Activated CD4-positive, alpha-beta T cell treated with anti-CD3 and anti-CD28 coated beads for 4 hours (primary cell): ENCODE results near the gene TCERG1L.

ENCODE experiments used
- DNase-seq, 2 donors: peaks; one replicate each; pipeline ENCODE4 v3.0.0-alpha.2; 2020

The TCERG1L gene

DNA sequence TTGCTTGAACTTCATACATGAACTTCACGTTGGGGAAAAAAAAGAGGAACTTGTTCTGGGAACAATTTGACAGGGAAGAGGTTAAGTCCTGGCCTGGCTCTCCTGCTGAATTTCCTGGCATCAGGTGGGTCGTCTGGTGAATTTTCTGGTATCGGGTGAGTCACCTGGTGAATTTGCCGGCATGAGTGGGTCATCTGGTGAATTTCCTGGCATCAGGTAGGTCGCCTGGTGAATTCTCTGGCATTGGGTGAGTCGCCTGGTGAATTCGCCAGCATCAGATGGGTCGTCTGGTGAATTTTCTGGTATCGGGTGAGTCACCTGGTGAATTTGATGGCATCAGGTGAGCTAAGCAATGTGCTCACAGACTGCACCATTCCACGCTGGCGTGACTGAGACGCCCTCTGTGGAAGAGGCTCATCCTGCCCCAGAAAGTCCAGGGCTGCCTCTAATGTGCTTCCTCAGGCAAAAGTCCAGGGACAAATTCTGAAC lies 255.4 kb downstream of the TCERG1L start:
- DNase-seq, result no peak

DNA sequence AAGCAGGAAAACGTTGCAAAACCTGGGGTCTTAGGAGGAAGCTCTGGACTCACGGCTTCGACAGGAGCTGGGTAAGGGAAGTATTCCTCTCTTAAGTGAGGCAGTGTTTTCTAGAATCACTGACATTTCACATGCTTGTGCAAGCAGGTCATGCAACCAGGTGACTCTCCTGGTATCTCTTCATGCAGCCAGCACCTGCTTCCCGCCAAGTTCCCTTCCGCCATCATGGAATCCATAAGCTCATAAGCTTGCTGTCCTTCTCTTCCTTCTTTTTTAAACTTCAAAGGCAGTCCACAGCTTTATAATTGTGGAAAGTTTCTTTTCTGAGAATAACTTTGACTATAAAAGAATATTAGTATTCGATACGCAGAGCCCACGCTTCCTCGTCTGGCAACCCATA lies 256.1 kb downstream of the TCERG1L start:
- DNase-seq, result no peak

DNA sequence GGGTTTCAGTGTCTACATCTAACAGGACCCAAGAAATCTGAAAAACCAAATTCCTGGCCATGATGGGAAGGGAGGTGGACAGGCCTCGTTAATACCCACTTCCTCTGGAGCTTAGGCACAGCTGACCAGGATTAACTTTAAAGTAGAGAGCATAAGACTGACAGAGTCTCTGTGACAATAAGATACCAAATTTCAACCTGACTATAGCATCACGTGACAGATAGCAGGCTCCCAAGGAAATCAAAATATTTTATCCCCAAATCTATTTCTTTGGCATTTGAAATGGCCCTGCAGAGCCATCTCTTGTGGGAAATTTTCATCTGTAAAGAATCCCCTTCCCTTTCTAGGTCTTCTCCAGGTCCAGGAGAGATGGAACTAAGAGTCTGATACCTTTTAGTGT lies 258.3 kb downstream of the TCERG1L start:
- no peak for DNase-seq

DNA sequence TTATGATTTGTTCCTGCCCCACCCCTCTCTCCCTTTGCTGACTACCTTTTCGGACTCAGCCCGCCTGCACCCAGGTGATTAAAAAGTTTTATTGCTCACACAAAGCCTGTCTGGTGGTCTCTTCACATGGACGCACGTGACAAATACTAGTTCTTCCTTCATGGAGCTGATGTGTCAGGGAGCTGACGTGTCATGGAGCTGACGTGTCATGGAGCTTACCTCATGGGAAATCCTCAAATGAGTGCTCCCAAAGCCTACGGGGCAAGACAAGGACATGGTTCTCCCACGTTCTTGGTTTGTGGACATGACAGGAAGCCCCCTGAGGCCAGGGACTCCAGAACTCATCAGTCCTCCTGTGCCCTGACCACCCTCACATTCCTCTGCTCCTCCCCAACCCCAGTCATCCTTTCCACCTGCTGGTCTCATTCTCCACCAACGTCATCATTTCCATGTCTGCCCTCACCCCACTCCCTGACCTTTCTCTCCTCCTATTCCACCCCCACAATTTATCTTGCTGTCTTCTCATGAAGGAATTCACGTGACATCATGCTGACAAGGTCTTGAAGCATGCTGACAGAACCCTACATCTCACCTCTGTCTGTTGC lies 261.3 kb downstream of the TCERG1L start:
- no peak for DNase-seq

DNA sequence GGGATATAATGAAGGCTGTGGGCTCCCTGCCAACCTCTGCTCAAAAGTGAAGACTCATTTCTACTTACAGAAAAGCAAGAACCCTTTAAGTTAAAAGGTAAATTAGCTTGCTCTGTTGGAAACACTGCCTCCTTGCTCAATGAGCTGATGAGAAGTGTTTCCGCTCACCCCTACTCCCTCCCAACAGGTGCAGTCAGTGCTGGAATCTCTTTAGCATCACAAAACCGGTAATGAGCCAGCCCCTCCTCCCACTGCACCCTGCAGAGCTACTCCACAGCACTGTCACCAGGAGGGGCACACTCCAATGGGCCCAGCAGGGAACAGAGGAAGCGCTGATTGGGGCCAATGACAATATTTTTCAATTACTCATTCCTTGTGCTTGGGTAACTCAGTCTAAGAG lies 262.5 kb downstream of the TCERG1L start:
- no peak for DNase-seq

DNA sequence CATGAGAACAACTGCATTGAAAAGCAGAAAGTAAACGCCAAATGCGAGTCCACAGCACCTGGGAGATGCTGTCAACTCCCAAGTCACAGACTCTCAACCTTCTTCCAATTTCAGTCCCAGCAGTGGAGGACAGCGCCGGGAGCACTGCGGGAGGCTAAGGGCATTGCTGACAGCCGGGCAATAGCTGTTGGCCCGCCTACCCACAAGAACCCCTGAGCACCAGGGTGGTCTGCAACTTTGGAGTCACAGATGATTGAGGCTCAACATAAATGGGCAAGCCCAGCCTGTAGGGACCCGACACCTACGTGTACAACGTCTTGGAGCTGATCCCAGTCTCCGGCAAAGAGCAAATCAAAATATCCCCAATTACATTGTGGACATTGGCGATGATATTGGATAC lies 262.9 kb downstream of the TCERG1L start:
- DNase-seq, result no peak

DNA sequence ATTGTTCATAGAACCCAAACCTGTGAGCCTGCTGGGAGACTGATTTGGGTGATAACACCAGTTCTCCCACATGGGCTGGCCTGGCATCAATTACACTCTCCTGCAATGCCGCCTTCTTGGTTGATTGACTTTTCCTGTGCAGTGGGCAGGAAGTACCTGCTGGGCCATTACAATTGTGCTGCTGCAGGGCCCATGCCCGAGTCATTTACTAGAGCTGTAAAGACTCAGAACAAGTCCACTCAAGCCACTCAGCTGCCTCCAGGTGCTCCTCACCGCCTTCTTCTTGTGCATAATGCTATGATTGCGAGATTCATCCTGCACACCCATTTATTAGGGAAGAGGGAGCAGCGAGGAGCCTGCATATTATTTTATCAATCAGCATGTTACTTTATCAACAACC lies 264.0 kb downstream of the TCERG1L start:
- DNase-seq, result no peak

DNA sequence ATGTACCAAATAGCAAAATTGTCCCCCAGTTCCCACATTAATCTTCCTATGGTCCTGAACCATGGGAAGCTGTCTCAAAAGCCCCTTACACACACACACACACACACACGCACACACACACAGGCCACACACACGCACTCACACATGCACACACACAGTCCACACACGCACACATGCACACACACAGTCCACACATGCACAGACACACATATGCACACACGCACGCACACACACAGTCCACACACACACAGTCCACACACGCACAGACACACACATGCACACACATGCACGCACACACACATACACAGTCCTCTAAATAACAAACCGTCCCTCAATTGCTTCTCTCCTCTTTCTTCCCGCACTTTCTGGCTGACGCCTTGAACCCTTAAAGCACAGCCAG lies 265.3 kb downstream of the TCERG1L start:
- DNase-seq, result no peak

DNA sequence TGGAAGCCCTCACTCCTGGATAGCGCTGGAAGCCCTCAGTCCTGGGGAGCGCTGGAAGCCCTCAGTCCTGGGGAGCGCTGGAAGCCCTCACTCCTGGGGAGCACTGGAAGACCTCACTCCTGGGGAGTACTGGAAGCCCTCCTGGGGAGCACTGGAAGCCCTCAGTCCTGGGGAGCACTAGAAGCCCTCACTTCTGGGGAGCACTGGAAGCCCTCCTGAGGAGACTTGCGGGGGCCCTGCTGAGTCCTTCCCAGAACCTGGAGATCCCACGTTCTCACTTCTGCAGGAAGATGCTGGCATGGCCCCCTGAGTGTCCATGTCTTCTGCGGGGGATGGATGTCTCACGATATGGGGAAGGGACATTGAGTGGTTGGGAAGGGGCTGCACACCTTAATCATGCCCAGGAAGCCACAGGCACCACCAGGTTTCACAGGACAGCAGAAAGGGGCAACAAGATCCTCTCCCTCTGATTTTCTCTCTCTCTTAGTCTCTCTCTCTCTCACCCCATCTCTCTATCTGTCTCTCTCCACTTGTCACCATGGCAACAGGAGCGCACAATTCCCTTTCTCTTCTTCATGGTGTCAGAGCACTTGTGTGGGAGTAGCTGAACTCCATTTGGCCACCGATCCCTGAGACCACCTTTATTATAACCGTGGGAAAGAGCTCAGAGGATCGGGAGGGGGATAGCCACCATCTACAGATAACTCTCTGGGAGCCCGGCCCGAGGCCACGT lies 267.0 kb downstream of the TCERG1L start:
- no peak for DNase-seq

DNA sequence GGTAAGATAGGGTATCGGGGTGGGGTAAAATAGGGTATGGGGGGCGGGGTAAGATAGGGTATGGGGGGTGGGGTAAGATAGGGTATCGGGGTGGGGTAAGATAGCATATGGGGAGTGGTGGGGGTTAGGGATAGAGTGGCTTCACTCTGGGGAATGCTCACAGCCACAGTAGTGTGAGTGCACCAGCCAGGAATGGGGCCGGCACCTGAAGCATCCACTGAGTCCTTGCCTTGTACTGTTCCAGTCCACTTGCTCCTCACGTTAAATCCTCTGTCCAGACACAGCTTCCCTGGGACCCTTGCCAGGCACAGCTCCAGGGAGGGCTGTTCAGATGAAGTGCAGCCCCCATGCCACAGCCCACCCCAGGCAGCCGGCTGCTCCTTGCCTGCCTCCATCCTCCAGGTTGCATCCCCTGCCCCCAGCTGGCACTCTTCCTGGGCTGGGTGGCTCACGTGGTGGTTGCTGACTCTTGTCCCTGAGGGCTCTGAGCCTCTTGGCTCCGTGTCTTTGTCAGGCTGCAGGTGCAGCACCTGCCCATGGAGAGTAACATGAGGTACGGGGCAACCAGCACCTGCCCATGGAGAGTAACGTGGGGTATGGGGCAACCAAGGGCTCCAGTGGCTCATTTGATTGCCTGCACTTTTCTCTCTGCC lies 268.4 kb downstream of the TCERG1L start:
- no peak for DNase-seq
